HG03045 (cell line): ENCODE measurements around the gene AMER2.

Experiments used
- ATAC-seq: cut with Tn5 transposase; IDR thresholded peaks from one replicate; pipeline ENCODE4 v1.9.1; 2021; ENCODE audit warnings: mild to moderate bottlenecking, moderate library complexity; ENCODE audit not compliant: unreplicated experiment

AMER2 gene

GRCh38 chr13:25157681-25158080, 14.4 kb downstream of the AMER2 start:
- no peak for ATAC-seq

GRCh38 chr13:25153736-25154135, 18.4 kb downstream of the AMER2 start:
- no peak for ATAC-seq

GRCh38 chr13:25151626-25152195, 20.4 kb downstream of the AMER2 start:
- ATAC-seq = no peak

GRCh38 chr13:25149711-25150110, 22.4 kb downstream of the AMER2 start:
- no peak for ATAC-seq

GRCh38 chr13:25148402-25148771, 23.7 kb downstream of the AMER2 start:
- no peak for ATAC-seq

- ATAC-seq = peak; percentile 79
These were observed 24.3 kb downstream of the AMER2 start for GRCh38 chr13:25147638-25148401.

- no peak for ATAC-seq
These were observed 28.4 kb downstream of the AMER2 start for GRCh38 chr13:25143706-25144105.

- ATAC-seq = no peak
These were observed 31.0 kb downstream of the AMER2 start for GRCh38 chr13:25141042-25141441.

- ATAC-seq = no peak
These were observed 34.3 kb downstream of the AMER2 start for GRCh38 chr13:25137788-25138115.

GRCh38 chr13:25136880-25137787, 35.0 kb downstream of the AMER2 start:
- ATAC-seq = no peak

- ATAC-seq = no peak
These were observed 36.2 kb downstream of the AMER2 start for GRCh38 chr13:25135896-25136295.

GRCh38 chr13:25132751-25133390, 39.2 kb downstream of the AMER2 start:
- ATAC-seq = no peak

GRCh38 chr13:25131881-25132420, 40.1 kb downstream of the AMER2 start:
- ATAC-seq = no peak

- no peak for ATAC-seq
These were observed 41.1 kb downstream of the AMER2 start for GRCh38 chr13:25130944-25131343.

GRCh38 chr13:25118378-25118905, 53.6 kb downstream of the AMER2 start:
- no peak for ATAC-seq

GRCh38 chr13:25117312-25117711, 54.8 kb downstream of the AMER2 start:
- ATAC-seq = no peak

GRCh38 chr13:25116044-25116443, 56.0 kb downstream of the AMER2 start:
- no peak for ATAC-seq

GRCh38 chr13:25114220-25114619, 57.9 kb downstream of the AMER2 start:
- no peak for ATAC-seq

GRCh38 chr13:25112695-25113255, 59.3 kb downstream of the AMER2 start:
- no peak for ATAC-seq
